Measurements from ENCODE around the gene OGDH. TPM values are rescaled to one million over a fixed set of nuclear protein-coding genes. Genes with fewer than 3 reads are reported as not detected.

OGDH gene
- total and polyA plus RNA-seq, 2 of the 13 experiments (the other 11 are each of a cell fraction or from before 2014, with no cell fraction given): 17.4 to 25.4 TPM

DNA sequence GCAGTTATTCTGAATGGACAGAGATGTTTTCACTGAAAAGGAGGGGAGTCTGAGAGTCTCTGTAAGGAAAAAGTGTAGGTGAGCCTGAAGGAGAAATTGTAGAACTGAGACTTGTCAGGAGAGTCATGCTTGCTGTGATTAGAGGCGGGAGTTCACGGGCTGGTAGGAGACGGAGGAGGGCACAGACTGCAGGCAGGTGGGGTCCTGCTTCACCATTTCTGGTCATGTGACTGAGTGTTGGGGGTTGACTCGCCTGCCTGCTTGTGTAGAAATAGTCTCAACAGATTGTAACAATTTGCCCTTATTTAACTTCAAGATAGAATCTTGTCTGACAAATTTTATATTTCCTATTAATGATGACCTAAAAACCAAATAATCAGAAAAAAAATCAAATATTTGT lies 70.3 kb downstream of the OGDH start (continued):
- TF ChIP-seq, protein P1, sequence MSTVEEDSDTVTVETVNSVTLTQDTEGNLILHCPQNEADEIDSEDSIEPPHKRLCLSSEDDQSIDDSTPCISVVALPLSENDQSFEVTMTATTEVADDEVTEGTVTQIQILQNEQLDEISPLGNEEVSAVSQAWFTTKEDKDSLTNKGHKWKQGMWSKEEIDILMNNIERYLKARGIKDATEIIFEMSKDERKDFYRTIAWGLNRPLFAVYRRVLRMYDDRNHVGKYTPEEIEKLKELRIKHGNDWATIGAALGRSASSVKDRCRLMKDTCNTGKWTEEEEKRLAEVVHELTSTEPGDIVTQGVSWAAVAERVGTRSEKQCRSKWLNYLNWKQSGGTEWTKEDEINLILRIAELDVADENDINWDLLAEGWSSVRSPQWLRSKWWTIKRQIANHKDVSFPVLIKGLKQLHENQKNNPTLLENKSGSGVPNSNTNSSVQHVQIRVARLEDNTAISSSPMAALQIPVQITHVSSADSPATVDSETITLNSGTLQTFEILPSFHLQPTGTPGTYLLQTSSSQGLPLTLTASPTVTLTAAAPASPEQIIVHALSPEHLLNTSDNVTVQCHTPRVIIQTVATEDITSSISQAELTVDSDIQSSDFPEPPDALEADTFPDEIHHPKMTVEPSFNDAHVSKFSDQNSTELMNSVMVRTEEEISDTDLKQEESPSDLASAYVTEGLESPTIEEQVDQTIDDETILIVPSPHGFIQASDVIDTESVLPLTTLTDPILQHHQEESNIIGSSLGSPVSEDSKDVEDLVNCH (CRISPR knock-in tag; IDR thresholded peaks at IDR 0.05): no peak
- TF ChIP-seq, protein P2, sequence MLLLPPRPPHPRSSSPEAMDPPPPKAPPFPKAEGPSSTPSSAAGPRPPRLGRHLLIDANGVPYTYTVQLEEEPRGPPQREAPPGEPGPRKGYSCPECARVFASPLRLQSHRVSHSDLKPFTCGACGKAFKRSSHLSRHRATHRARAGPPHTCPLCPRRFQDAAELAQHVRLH (CRISPR knock-in tag; IDR thresholded peaks at IDR 0.05; ENCODE audit: borderline replicate concordance, low read depth): no peak
- no peak for TF ChIP-seq PCBP2 (optimal IDR thresholded peaks at IDR 0.05; ENCODE audit: low read depth, low read length, poor library complexity, severe bottlenecking)

DNA sequence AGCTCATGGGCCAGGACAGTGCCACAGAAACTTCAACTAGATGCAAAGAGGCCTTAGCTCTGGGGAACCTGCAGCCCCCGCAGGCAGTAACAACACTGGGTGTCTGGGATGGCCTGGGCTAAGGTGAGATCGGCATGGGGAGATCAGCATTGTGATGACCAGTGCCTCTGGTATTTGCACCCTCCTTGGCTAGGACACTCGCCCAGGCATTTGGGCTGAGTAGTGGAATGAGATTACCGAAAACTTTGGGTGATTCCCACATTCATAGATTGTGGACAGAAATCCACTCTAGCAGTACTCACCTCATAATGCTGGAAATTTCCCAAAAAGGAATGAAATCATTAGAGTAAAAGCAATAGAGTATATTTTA lies 71.7 kb downstream of the OGDH start:
- Histone ChIP-seq H3K9ac (ENCODE audit: insufficient read depth, low read depth, low read length) (no peak overlapping the region), H2AFZ (ENCODE audit: low read length) (no peak overlapping the region), H4K20me1 (ENCODE audit: insufficient read depth, low read length) (no peaks in the 10 kb centered on the region), H3K4me1 (ENCODE audit: insufficient read depth, low read length) (peaks cover 27% of the 10 kb centered on the region), H3K79me2 (ENCODE audit: insufficient read depth, low read length) (no peaks in the 10 kb centered on the region), H3K36me3 (replicated peaks in 1 of 2; ENCODE audit: control insufficient read depth in 1 of 2, insufficient read depth in 2 of 2, low read length in 2 of 2) (peaks cover 7 to 23% of the 10 kb centered on the region in 2 experiments; a peak in 4 of 5 replicates), H3K4me3 (replicated peaks in 1 of 3; ENCODE audit: insufficient read depth in 1 of 3, low read depth in 2 of 3, low read length in 3 of 3) (no peak overlapping the region), H3K4me2 (ENCODE audit: low read depth, low read length) (no peak overlapping the region; the same call in 1 of the 2 replicates), H3K27me3 (ENCODE audit: control insufficient read depth in 1 of 2, insufficient read depth in 2 of 2, low read length in 2 of 2) (no peaks in the 10 kb centered on the region), H3K27ac (ENCODE audit: extremely low read length, insufficient read depth, low read length) (peak overlapping the region; percentile 67), H3K9me3 (ENCODE audit: low read length) (no peaks in the 10 kb centered on the region)
- POLR2A ChIA-PET: interaction anchor here (0.8 to 1.3 kb wide), 6 partner anchors 31 to 112 kb away, joined by 3 to 6 read pairs (median 4); partner anchors contain the start of gene TMED4
- 79% methylated on average over 3 of the region's 4 CpGs for WGBS (ENCODE audit: low lambda C conversion rate)
- FAIRE-seq: no peak
- intact Hi-C loops (cut with micrococcal nuclease; ENCODE audit: unreplicated experiment) (loop anchor here (1.0 kb wide), 1 partner anchor 72 kb away; the partner anchor contains the start of gene OGDH), in situ Hi-C loops (cut with HindIII; ENCODE audit: extremely low pct_ligation_motif_present, low pct_unique_long_range_greater_than_20kb) (no loop called here)
- no peak for DNase-seq (ENCODE audit: low spot score)
- TF ChIP-seq, protein P3, sequence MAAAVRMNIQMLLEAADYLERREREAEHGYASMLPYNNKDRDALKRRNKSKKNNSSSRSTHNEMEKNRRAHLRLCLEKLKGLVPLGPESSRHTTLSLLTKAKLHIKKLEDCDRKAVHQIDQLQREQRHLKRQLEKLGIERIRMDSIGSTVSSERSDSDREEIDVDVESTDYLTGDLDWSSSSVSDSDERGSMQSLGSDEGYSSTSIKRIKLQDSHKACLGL (CRISPR knock-in tag; IDR thresholded peaks at IDR 0.05): no peak
- TF ChIP-seq CBFB (CRISPR knock-in tag; IDR thresholded peaks at IDR 0.05): no peak
- TF ChIP-seq ZNF782 (CRISPR knock-in tag; IDR thresholded peaks at IDR 0.05; ENCODE audit: borderline replicate concordance): no peak
- TF ChIP-seq BCL6 (CRISPR knock-in tag; IDR thresholded peaks at IDR 0.05): no peak
- no peak for TF ChIP-seq ARNTL (CRISPR knock-in tag; IDR thresholded peaks at IDR 0.05)
- ATAC-seq: no peak; the same call in 2 of the 3 replicates
- CTCF ChIA-PET (ENCODE audit: low intra/inter-chr PET ratio, low total read pairs): no interaction called here
- no TSS peak for BruUV-seq (replicated peaks)
